Panc1 (cell line): Measurements from ENCODE around the gene SNTB2. TPM values are rescaled to one million over a fixed set of nuclear protein-coding genes. Genes with fewer than 3 reads are reported as not detected.

Experiments used
- ATAC-seq: fragments of 200-7000 bp; cut with Tn5 transposase; 2 replicates; pipeline ENCODE4 v1.9.1; 2020; ENCODE audit warnings: mild to moderate bottlenecking, moderate library complexity
- BruUV-seq: library from RNA; stranded (reverse); fragments of 400-500 nt; replicated peaks from 2 replicates; lab custom pipeline; 2021; lab: Mats Ljungman, UMichigan
- CTCF ChIA-PET: fragments of 300-600 bp; sonication (Branson Sonifier 250); formaldehyde crosslinking; loops from one replicate; lab custom pipeline; 2022; ENCODE audit warnings: antibody characterized with exemption; lab: Charles Lee
- POLR2A ChIA-PET: fragments of 300-600 bp; sonication (Branson Sonifier 250); formaldehyde crosslinking; loops from one replicate; lab custom pipeline; 2022; ENCODE audit warnings: antibody characterized with exemption; lab: Charles Lee
- DNase-seq: peaks from one replicate; pipeline ENCODE4 v3.0.0-alpha.2; 2010; ENCODE audit warnings: low read depth, low spot score
- H3K27ac ChIP-seq: 2 replicates; pipeline ENCODE4 v1.5.1; 2011; ENCODE audit warnings: mild to moderate bottlenecking, low read length, inconsistent platforms
- H3K27me3 ChIP-seq: fragments of 200-500 bp; sonication (Bioruptor generic); 2 replicates; pipeline ENCODE4 v1.6.0; 2014; ENCODE audit warnings: low read length, inconsistent platforms; ENCODE audit not compliant: control insufficient read depth, insufficient read depth
- H3K36me3 ChIP-seq: fragments of 200-500 bp; sonication (Bioruptor generic); 2 replicates; pipeline ENCODE4 v1.5.1; 2014; ENCODE audit warnings: inconsistent platforms, mild to moderate bottlenecking, low read length, moderate library complexity; ENCODE audit not compliant: control insufficient read depth, insufficient read depth
- H3K4me1 ChIP-seq: 2 replicates; pipeline ENCODE4 v1.5.1; 2011; ENCODE audit warnings: inconsistent platforms, mild to moderate bottlenecking, low read length, moderate library complexity; ENCODE audit not compliant: control insufficient read depth, insufficient read depth
- H3K4me3 ChIP-seq, 2 experiments: 2 replicates each; pipeline ENCODE4 v1.5.1; 2011 to 2012; ENCODE audit warnings: low read depth in 2 of 2, low read length in 2 of 2, mild to moderate bottlenecking in 2 of 2, inconsistent platforms in 1 of 2, moderate library complexity in 1 of 2
- H3K9me3 ChIP-seq: fragments of 200-500 bp; sonication (Bioruptor generic); 2 replicates; pipeline ENCODE4 v1.5.1; 2014; ENCODE audit warnings: low read depth, mild to moderate bottlenecking, inconsistent platforms, low read length, moderate library complexity; ENCODE audit not compliant: control insufficient read depth, insufficient read depth
- CTCF ChIP-seq: fragments of 450-650 bp; IDR thresholded peaks from 2 replicates; pipeline ENCODE4 v1.5.1; 2017; ENCODE audit warnings: mild to moderate bottlenecking
- POLR2AphosphoS5 ChIP-seq: IDR thresholded peaks from 2 replicates; pipeline ENCODE4 v1.6.1; 2012; ENCODE audit warnings: mild to moderate bottlenecking, low read depth, low read length, moderate library complexity
- SIN3A ChIP-seq: IDR thresholded peaks from 2 replicates; pipeline ENCODE4 v1.6.1; 2012; ENCODE audit warnings: low read depth, mild to moderate bottlenecking, low read length, moderate library complexity, borderline replicate concordance; ENCODE audit not compliant: insufficient read depth
- TCF7L2 ChIP-seq: IDR thresholded peaks from 2 replicates; pipeline ENCODE4 v1.6.1; 2011; ENCODE audit warnings: mild to moderate bottlenecking, low read depth, low read length, inconsistent platforms
- in situ Hi-C: cut with HindIII; loops from 2 replicates; pipeline ENCODE4 v1.10.0; 2016; ENCODE audit warnings: low sequenced_read_pairs, low pct_unique_long_range_greater_than_20kb
- intact Hi-C: fragments of 100-400 bp; cut with micrococcal nuclease; formaldehyde crosslinking; loops from one replicate; pipeline ENCODE4 v1.10.0; 2022; ENCODE audit not compliant: unreplicated experiment
- total RNA-seq: library from RNA; stranded (reverse); gene quantifications from one replicate; pipeline ENCODE4 v1.2.1, GENCODE V29; 2021; ENCODE audit not compliant: unreplicated experiment
- TF ChIP-seq, protein P1 (sequence below), 2 experiments: IDR thresholded peaks; 2 replicates each; pipeline ENCODE4 v1.6.1; 2011 to 2012; ENCODE audit warnings: low read depth in 2 of 2, control low read depth in 1 of 2, low read length in 1 of 2, mild to moderate bottlenecking in 1 of 2, moderate library complexity in 1 of 2; ENCODE audit not compliant: insufficient read depth in 1 of 2

Gene SNTB2
- total RNA-seq, 1 experiment from 2014 or later: 40.8 TPM

- TF ChIP-seq SIN3A (no peak), TCF7L2 (no peak), CTCF (no peak)
- ATAC-seq: no peak
- Histone ChIP-seq H3K4me3 (no peak overlapping the region), H3K9me3 (no peaks in the 10 kb centered on the region), H3K27ac (no peak overlapping the region), H3K36me3 (no peaks in the 10 kb centered on the region; the same call in 1 of the 2 replicates), H3K27me3 (no peaks in the 10 kb centered on the region), H3K4me1 (no peaks in the 10 kb centered on the region)
- no peak for DNase-seq
- CTCF ChIA-PET: no interaction called here
- in situ Hi-C loops (no loop called here), intact Hi-C loops (no loop called here)
- POLR2A ChIA-PET: no interaction called here
- BruUV-seq: no TSS peak
Measured at GRCh38 chr16:69283851-69284250, 96.9 kb downstream of the SNTB2 start.

- DNase-seq (no peak), ATAC-seq (no peak)
- H3K27ac ChIP-seq: no peak overlapping the region
- ChIA-PET POLR2A (interaction anchor here (0.6 kb wide), 1 partner anchor 185 kb away, joined by 3 read pairs; no protein-coding TSS in a partner anchor), CTCF (interaction anchor here (0.7 kb wide), 2 partner anchors 53 to 97 kb away, joined by 4 to 10 read pairs; no protein-coding TSS in a partner anchor)
- no peaks in the 10 kb centered on the region for H3K27me3 ChIP-seq
- TF ChIP-seq, protein P1, sequence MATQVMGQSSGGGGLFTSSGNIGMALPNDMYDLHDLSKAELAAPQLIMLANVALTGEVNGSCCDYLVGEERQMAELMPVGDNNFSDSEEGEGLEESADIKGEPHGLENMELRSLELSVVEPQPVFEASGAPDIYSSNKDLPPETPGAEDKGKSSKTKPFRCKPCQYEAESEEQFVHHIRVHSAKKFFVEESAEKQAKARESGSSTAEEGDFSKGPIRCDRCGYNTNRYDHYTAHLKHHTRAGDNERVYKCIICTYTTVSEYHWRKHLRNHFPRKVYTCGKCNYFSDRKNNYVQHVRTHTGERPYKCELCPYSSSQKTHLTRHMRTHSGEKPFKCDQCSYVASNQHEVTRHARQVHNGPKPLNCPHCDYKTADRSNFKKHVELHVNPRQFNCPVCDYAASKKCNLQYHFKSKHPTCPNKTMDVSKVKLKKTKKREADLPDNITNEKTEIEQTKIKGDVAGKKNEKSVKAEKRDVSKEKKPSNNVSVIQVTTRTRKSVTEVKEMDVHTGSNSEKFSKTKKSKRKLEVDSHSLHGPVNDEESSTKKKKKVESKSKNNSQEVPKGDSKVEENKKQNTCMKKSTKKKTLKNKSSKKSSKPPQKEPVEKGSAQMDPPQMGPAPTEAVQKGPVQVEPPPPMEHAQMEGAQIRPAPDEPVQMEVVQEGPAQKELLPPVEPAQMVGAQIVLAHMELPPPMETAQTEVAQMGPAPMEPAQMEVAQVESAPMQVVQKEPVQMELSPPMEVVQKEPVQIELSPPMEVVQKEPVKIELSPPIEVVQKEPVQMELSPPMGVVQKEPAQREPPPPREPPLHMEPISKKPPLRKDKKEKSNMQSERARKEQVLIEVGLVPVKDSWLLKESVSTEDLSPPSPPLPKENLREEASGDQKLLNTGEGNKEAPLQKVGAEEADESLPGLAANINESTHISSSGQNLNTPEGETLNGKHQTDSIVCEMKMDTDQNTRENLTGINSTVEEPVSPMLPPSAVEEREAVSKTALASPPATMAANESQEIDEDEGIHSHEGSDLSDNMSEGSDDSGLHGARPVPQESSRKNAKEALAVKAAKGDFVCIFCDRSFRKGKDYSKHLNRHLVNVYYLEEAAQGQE (IDR thresholded peaks at IDR 0.05; ENCODE audit: insufficient read depth in 1 of 2, low read depth in 2 of 2, low read length in 1 of 2): no peak
- no peak for TF ChIP-seq POLR2AphosphoS5
- TF ChIP-seq SIN3A: no peak
- intact Hi-C loops: loop anchor here (5.0 kb wide), 1 partner anchor 133 kb away; no protein-coding TSS in a partner anchor
- BruUV-seq: no TSS peak
- in situ Hi-C loops: no loop called here
- H3K4me1 ChIP-seq: no peaks in the 10 kb centered on the region
- no peaks in the 10 kb centered on the region; the same call in 1 of the 2 replicates for H3K36me3 ChIP-seq
- H3K4me3 ChIP-seq: no peak overlapping the region
- H3K9me3 ChIP-seq: no peaks in the 10 kb centered on the region
Measured at GRCh38 chr16:69285240-69285639, 98.3 kb downstream of the SNTB2 start.

- Histone ChIP-seq H3K4me1 (no peaks in the 10 kb centered on the region), H3K9me3 (no peaks in the 10 kb centered on the region), H3K36me3 (no peaks in the 10 kb centered on the region; the same call in 1 of the 2 replicates), H3K4me3 (no peak overlapping the region), H3K27me3 (no peaks in the 10 kb centered on the region), H3K27ac (no peak overlapping the region)
- intact Hi-C loops: loop anchor here (5.0 kb wide), 1 partner anchor 135 kb away; no protein-coding TSS in a partner anchor
- DNase-seq: peak; percentile 2
- POLR2A ChIA-PET: no interaction called here
- CTCF ChIA-PET: interaction anchor here (0.6 kb wide), 1 partner anchor 65 kb away, joined by 3 read pairs; no protein-coding TSS in a partner anchor
- TF ChIP-seq POLR2AphosphoS5 (no peak), TCF7L2 (no peak), CTCF (peak; percentile 69)
- TF ChIP-seq, protein P1 (IDR thresholded peaks at IDR 0.05; ENCODE audit: insufficient read depth in 1 of 2, low read depth in 2 of 2, low read length in 1 of 2): no peak
- in situ Hi-C loops: no loop called here
- ATAC-seq: no peak
- no TSS peak for BruUV-seq
Measured at GRCh38 chr16:69286941-69287713, 100.2 kb downstream of the SNTB2 start.
